Stimulated activated CD8-positive, alpha-beta memory T cell treated with anti-CD3 and anti-CD28 coated beads, Interleukin-12 subunit alpha, Interleukin-12 subunit beta, amount 100 ng/mL, for 1 hour (primary cell): ENCODE data around the gene INSM1.
"Not testable (repeated sequence)": the region's sequence is repeated elsewhere in the genome, so short reads cannot be mapped to it uniquely, and the experiment has no call there.

Experiments used
- DNase-seq: peaks from one replicate; pipeline ENCODE4 v3.0.0-alpha.2; 2020; ENCODE audit warnings: low read depth

INSM1 gene, protein sequence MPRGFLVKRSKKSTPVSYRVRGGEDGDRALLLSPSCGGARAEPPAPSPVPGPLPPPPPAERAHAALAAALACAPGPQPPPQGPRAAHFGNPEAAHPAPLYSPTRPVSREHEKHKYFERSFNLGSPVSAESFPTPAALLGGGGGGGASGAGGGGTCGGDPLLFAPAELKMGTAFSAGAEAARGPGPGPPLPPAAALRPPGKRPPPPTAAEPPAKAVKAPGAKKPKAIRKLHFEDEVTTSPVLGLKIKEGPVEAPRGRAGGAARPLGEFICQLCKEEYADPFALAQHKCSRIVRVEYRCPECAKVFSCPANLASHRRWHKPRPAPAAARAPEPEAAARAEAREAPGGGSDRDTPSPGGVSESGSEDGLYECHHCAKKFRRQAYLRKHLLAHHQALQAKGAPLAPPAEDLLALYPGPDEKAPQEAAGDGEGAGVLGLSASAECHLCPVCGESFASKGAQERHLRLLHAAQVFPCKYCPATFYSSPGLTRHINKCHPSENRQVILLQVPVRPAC

DNA sequence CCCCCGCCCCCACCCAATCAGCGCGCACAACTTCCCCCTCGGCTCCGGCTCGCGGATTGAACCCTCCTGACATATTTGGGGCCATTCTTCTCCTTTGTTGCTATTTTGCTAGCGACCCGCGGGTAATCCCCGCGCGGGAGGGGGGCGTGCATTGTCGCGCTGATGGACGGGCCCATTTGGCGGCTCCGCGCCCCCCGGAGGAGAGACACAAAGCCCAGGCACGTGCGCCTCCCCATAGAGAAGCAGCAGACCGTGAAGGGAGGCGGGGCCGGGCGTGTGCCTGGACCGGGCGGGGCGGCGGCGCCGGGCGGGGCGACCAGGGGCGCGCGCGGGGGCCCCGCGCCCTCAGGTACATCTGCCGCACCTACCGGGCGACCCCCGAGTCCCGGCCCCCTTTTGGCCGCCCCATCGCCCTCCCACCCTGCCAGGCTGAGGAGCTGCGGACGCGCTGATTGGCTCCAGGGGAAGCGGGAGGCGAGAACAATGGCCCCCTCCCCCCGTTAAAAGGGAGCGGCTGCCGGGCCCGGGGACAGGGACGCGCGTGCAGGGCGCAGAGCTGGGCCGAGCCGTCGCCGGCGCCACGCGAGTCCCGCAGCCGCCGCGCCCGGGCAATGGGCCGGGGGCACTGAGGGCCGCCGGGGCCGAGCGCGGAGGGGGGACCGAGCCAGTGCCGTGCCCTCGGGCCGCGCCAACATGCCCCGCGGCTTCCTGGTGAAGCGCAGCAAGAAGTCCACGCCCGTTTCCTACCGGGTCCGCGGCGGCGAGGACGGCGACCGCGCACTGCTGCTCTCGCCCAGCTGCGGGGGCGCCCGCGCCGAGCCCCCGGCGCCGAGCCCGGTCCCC is at the start of gene INSM1:
INSM1 (plus strand) TSS at position 530 of the 843 bp plus-strand sequence; CDS start at position 694, 164 bp downstream.
- no peak for DNase-seq

DNA sequence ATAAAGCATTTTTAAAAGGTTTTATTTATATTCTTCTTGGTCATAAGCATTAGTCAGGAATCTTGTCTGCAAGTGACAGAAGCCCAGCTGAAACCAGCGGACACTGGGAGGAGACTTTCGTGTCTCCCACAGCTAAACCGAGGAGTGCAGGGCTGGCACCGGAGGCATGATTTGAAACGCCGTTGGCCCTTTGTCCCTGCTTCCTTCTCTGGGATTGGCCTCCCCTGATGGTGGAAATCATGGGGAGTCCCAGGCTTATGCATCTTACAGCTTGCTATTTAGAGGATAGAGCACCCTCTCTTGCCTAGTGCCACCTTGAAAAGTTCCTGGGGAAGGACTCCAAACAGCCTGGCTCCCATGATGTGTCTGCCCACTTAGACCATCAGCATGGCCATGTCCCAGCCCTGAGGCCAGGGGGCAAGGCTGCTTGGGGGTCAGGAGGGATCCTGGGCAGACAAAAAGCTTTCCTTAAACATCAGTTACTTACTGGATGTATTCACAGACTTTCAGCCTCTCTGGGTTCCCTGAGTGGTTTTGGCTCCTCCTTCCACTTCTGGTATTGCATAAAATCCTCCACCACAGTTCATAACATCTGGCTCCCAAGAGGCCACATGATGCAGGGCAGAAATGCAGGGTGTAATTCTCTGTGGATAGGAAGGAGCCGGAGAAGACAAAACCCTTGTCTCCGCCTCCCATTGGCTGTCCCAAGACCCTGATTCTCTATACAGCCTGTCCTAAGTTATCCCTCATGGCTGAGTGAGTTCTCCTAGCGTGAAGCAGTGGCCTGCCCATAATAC is 49.3 kb upstream of the INSM1 start:
- DNase-seq = no peak

- DNase-seq = no peak
Measured at GRCh38 chr20:20321134-20321533, 46.8 kb upstream of the INSM1 start.

DNA sequence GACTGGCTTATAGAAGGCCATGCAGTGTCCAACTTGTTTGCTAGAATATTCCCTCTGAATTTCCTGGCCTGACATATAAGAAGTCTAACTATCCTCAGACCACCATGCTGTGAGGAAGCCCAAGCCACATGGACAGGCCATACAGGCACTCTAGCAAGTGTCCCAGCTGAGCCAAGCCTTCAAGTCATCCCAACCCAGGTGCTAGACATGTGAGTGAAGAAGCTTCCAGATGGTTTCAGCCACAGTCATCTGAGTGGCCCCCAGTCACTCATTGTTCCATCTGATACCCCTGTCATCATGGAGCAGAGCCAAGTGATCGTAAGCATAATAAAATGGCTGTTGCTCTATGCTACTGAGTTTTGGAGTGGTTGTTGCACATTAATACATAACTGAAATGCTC is 46.0 kb upstream of the INSM1 start:
- DNase-seq = no peak

DNA sequence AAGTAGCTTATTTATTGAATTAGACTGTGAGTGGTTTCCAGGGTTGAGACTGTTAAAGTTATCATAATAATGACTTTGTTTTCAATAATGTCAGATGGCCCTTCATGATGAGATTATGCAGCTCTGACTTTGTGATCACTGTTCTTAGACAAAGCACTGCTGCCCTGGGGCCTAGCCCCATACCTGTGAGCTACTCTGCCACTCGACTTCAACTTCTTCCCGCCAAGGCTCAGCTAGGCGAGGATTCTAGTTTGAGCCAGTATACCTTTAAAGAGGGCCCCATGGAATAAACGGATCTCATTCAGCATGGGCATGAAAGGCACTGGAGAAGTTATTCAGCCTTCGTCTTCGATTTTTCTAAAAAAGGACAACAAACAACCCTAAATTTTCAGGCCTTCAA is 45.0 kb upstream of the INSM1 start:
- no peak for DNase-seq

- DNase-seq = no peak
Measured at GRCh38 chr20:20327746-20328145, 40.2 kb upstream of the INSM1 start.

DNA sequence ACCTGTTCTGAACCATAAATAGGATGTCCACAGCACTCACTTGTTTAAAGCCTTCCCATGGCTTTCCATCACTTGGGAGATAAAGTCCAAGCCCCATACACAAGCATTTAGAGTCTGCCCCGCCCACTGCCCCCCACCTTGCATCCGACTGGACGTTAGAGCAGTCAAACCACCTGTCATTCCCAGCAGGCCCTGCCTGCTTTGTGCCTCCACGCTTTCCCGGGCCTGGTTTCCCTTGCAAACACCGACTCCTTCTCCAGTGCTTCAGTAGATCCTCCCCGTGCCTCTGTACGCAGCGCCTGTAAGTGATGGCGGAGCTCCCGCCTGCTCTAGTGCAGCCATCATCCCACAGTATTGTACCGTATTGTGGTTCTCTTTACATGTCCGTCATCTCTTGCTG is 38.3 kb upstream of the INSM1 start:
- no peak for DNase-seq

- DNase-seq = no peak
Measured at GRCh38 chr20:20331156-20331555, 36.7 kb upstream of the INSM1 start.

GRCh38 chr20:20331817-20332216 is 36.1 kb upstream of the INSM1 start:
- DNase-seq = no peak

- DNase-seq = no peak
Measured at GRCh38 chr20:20333866-20334265, 34.0 kb upstream of the INSM1 start.

- DNase-seq = no peak
Measured at GRCh38 chr20:20334489-20334888, 33.4 kb upstream of the INSM1 start.

DNA sequence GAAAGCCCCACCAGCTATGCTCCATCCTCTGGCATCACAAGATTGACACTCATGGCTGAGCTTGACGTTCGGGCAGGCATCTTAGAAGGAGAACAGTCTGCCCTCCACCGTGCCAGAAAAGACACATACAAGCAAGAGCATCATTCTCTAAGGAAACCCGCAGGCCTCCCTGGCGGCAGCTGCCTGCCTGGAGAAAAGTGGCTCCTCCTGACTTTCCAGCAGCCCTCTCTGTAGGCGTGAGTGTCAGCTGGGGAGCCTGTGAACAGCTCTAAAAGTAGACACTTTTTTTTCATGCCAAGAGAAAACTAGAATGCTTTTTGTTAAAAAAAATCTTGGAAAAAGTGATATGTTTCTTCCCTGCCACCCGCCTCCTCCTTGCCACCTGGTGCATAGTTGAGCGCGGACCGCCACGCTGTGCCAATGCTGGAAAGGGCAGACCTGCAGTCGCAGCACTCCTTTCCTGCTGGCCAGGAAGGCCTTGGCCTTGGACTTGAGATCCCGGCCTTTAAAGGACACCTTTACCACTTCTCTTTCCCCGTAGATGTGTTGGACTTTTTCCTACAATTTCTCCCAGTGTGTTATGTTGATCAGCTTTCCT is 29.7 kb upstream of the INSM1 start:
- DNase-seq = no peak

GRCh38 chr20:20340443-20340842 is 27.5 kb upstream of the INSM1 start:
- DNase-seq = no peak

GRCh38 chr20:20341371-20341770 is 26.5 kb upstream of the INSM1 start:
- DNase-seq = no peak

DNA sequence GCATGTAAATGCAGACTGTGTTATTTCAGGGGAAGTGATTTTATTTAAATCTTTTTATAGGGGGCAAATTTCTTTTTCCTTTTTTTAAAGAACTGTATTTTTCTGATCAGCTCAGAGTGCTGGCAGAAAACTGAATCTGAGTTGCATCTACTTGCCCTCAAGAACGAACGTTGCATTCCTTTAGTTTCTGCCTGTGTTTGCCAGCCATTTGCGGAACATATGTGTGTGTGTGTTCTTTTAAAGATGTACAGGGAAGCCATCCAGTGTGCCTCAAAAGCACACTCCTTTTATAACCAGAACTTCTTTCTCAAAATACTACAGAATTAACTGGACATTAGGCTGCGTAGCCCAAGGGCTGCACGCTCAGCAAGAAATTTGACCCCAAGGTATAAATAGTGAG is 25.8 kb upstream of the INSM1 start:
- no peak for DNase-seq

DNA sequence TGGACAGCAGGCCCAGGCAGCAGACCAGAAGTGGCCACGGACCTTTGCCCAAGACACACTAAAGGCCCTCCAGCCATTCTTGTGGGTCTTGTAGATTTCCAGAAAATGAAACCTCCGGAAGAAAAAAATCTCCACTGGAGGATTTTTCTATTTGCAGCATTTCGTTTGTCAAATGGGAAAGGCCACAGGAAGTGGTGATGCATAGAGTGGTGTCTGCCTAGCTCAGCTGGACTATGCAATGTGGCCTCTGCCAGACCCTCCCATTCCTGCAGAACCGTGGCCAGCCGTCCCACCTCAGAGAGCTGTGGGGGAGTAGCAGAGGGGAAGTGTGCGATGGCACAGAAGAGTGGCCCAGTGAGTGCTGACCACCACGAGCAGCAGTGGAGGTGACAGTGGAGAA is 24.0 kb upstream of the INSM1 start:
- DNase-seq = no peak

DNA sequence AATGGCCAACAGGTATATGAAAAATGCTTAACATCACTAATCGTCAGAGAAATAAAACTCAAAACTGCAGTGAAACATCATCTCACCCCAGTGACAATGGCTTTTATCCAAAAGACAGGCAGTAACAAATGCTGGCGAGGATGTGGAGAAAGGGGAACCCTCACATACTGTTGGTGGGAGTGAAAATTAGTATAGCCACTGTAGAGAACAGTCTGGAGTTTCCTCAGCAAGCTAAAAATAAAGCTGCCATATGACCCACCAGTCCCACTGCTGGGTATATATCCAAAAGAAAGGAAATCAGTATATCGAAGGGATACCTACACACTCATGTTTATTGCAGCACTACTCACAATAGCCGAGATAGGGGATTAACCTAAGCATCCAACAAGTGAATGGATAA is 23.4 kb upstream of the INSM1 start:
- no peak for DNase-seq

- DNase-seq = no peak
Measured at GRCh38 chr20:20353576-20353975, 14.3 kb upstream of the INSM1 start.

GRCh38 chr20:20355503-20355902 is 12.4 kb upstream of the INSM1 start:
- not testable (repeated sequence) for DNase-seq

DNA sequence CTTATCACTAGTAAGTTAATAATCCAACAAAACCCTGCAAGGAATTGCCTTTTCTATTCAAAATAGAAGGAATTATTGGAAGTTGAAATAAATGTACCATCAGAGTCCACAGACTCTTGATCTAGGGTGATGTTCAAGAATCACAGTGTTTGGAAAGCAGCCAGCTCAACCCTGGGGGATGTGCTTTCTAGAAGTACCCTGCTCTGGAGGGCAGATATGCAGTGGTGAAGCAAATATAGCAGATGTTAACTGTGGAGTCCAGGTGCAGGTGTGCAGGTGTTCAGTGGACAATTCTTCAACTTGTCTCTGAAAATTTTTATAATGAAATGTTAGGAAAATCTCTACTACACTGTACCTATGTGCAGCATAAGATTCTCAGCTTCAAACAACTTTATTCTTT is 9.1 kb upstream of the INSM1 start:
- no peak for DNase-seq

- no peak for DNase-seq
Measured at GRCh38 chr20:20359628-20360027, 8.3 kb upstream of the INSM1 start.

DNA sequence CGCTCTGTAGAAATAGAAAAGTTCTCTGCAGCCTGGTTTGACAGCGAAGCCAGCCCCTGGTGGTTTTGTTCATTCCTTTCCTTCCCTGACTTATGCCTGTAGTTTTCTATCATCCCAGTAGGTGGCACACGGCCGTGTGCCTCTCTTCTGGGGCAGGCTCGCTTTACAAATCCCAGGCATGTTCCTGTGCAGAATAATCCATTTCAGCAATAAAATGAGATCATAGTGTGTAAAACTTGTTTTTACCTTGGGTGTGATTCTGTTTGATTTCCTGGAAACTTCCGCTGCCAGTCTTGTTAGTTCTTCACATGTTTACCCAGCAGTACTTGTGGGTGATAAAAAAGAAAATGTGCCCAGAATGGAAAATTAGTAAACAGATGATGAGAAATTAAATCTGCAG is 7.4 kb upstream of the INSM1 start:
- DNase-seq = no peak
